Measurements from ENCODE around the gene RAX2. TPM values are rescaled to one million over a fixed set of nuclear protein-coding genes. Genes with fewer than 3 reads are reported as not detected.

The RAX2 gene
- total and polyA plus RNA-seq, 2 donors from 2014 or later, result not detected

DNA sequence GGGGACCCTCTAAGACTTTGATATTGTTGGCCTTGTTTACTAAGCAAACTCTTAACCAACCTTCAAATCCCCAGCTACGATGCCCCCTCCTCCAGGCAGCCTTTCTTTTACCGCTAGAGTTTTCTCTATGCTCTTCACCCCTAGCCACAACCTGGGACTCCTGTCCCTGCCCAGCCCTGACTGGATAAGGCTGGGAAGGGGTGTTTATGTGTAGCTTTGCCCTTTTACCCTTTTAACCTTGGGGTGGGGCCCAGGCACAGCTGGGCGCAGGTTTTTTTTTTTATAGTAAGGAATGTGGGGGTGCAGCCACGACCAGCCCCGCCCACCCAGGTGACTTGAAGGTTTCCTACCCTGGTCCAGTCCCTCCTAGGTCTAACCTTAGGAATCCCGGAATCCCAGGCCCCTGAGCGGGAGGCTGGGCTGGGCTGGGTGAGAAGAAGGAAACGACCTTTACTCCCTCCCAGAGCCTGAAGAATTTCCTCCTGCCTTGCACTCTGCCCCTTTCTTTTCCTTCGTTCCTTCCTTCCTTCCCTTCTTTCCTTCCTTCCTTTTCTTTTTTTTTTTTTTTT, 51.6 kb downstream of the RAX2 start:
- peaks cover 0 to 5% (median 3%) of the 10 kb centered on the region in 3 donors for H3K4me1 ChIP-seq (ENCODE audit: control insufficient read depth in 2 of 3, insufficient read depth in 2 of 3, low read depth in 1 of 3, low read length in 3 of 3)
- H3K27me3 ChIP-seq (ENCODE audit: control insufficient read depth, insufficient read depth, low read length), result no peaks in the 10 kb centered on the region
- no peak overlapping the region for H3K27ac ChIP-seq (ENCODE audit: low read depth in 2 of 2, low read length in 2 of 2)
- intact Hi-C loops (cut with DNase I), result no loop called here
- H3K36me3 ChIP-seq (ENCODE audit: control insufficient read depth in 2 of 3, insufficient read depth in 3 of 3, low read length in 3 of 3), result no peaks in the 10 kb centered on the region
- H3K9ac ChIP-seq (ENCODE audit: low read length in 3 of 3), result no peak overlapping the region
- no peak overlapping the region for H3K4me3 ChIP-seq (ENCODE audit: low read length in 3 of 3)
- TF ChIP-seq, protein P1, sequence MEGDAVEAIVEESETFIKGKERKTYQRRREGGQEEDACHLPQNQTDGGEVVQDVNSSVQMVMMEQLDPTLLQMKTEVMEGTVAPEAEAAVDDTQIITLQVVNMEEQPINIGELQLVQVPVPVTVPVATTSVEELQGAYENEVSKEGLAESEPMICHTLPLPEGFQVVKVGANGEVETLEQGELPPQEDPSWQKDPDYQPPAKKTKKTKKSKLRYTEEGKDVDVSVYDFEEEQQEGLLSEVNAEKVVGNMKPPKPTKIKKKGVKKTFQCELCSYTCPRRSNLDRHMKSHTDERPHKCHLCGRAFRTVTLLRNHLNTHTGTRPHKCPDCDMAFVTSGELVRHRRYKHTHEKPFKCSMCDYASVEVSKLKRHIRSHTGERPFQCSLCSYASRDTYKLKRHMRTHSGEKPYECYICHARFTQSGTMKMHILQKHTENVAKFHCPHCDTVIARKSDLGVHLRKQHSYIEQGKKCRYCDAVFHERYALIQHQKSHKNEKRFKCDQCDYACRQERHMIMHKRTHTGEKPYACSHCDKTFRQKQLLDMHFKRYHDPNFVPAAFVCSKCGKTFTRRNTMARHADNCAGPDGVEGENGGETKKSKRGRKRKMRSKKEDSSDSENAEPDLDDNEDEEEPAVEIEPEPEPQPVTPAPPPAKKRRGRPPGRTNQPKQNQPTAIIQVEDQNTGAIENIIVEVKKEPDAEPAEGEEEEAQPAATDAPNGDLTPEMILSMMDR (IDR thresholded peaks at IDR 0.05; ENCODE audit: borderline replicate concordance, extremely low read depth, insufficient read depth), result no peak
- DNase-seq (no peak), FAIRE-seq (no peak)
- H3K9me3 ChIP-seq (ENCODE audit: control insufficient read depth in 2 of 3, insufficient read depth in 1 of 3, low read length in 3 of 3), result no peaks in the 10 kb centered on the region

DNA sequence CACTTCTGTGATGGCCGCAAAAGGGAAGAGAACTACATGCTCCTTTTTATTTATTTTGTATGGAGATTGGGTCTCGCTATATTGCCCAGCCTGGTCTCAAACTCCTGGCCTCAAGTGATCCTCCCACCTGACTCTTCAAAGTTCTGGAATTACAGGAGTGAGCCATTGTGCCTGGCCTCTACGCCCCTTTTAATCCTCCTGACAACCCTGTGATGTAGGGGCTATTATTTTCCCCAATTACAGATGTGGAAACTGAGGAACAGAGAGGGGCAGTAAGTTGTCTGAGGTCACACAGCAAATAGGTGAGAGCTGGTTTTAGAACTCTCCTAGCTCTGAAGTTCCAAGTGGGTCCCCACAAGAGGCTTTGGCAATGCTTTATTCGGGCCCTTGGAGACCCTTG, 52.2 kb downstream of the RAX2 start:
- DNase-seq (no peak), FAIRE-seq (no peak)
- H3K27ac ChIP-seq (ENCODE audit: low read depth in 2 of 2, low read length in 2 of 2), result no peak overlapping the region
- no peaks in the 10 kb centered on the region for H3K9me3 ChIP-seq (ENCODE audit: control insufficient read depth in 2 of 3, insufficient read depth in 1 of 3, low read length in 3 of 3)
- H3K4me3 ChIP-seq (ENCODE audit: low read length in 3 of 3), result no peak overlapping the region
- H3K27me3 ChIP-seq (ENCODE audit: control insufficient read depth, insufficient read depth, low read length), result no peaks in the 10 kb centered on the region
- TF ChIP-seq, protein P1 (IDR thresholded peaks at IDR 0.05; ENCODE audit: borderline replicate concordance, extremely low read depth, insufficient read depth), result no peak
- H3K4me1 ChIP-seq (ENCODE audit: control insufficient read depth in 2 of 3, insufficient read depth in 2 of 3, low read depth in 1 of 3, low read length in 3 of 3), result peaks cover 0 to 5% (median 3%) of the 10 kb centered on the region in 3 donors
- H3K9ac ChIP-seq (ENCODE audit: low read length in 3 of 3), result no peak overlapping the region
- no peaks in the 10 kb centered on the region for H3K36me3 ChIP-seq (ENCODE audit: control insufficient read depth in 2 of 3, insufficient read depth in 3 of 3, low read length in 3 of 3)
- intact Hi-C loops (cut with DNase I), result loop anchor here (5.0 kb wide), 1 partner anchor 53 kb away; no protein-coding TSS in a partner anchor

Other genes starting within 250 kb of the RAX2 start
- 9.2 TPM for gene TEKTIP1, start 233.1 kb downstream of the RAX2 start, total RNA-seq
- 1.2 TPM for gene TEKTIP1, start 233.1 kb downstream of the RAX2 start, polyA plus RNA-seq (ENCODE audit: insufficient read depth, low read depth, low replicate concordance)
- 124 TPM for gene MFSD12, start 214.6 kb downstream of the RAX2 start, total RNA-seq
- 113 TPM for gene MFSD12, start 214.6 kb downstream of the RAX2 start, polyA plus RNA-seq (ENCODE audit: insufficient read depth, low read depth, low replicate concordance)
- 69.7 TPM for gene HMG20B, start 199.3 kb downstream of the RAX2 start, total RNA-seq
- gene HMG20B, start 199.3 kb downstream of the RAX2 start, polyA plus RNA-seq (ENCODE audit: insufficient read depth, low read depth, low replicate concordance), result 82.6 TPM
- gene GIPC3, start 186.8 kb downstream of the RAX2 start, total RNA-seq, result 2.1 TPM
- gene GIPC3, start 186.8 kb downstream of the RAX2 start, polyA plus RNA-seq (ENCODE audit: insufficient read depth, low read depth, low replicate concordance), result 2.1 TPM
- gene TBXA2R, start 165.4 kb downstream of the RAX2 start, total RNA-seq, result 6.7 TPM
- gene TBXA2R, start 165.4 kb downstream of the RAX2 start, polyA plus RNA-seq (ENCODE audit: insufficient read depth, low read depth, low replicate concordance), result 8.8 TPM
- 23.9 TPM for gene CACTIN, start 145.4 kb downstream of the RAX2 start, total RNA-seq
- 11.6 TPM for gene CACTIN, start 145.4 kb downstream of the RAX2 start, polyA plus RNA-seq (ENCODE audit: insufficient read depth, low read depth, low replicate concordance)
- gene PIP5K1C, start 71.8 kb downstream of the RAX2 start, total RNA-seq, result 35.6 TPM
- 11.2 TPM for gene PIP5K1C, start 71.8 kb downstream of the RAX2 start, polyA plus RNA-seq (ENCODE audit: insufficient read depth, low read depth, low replicate concordance)
- 26.5 TPM for gene TJP3, start 63.8 kb downstream of the RAX2 start, total RNA-seq
- 32.5 TPM for gene TJP3, start 63.8 kb downstream of the RAX2 start, polyA plus RNA-seq (ENCODE audit: insufficient read depth, low read depth, low replicate concordance)
- gene APBA3, start 10.5 kb downstream of the RAX2 start, total RNA-seq, result 27.5 TPM
- 17.1 TPM for gene APBA3, start 10.5 kb downstream of the RAX2 start, polyA plus RNA-seq (ENCODE audit: insufficient read depth, low read depth, low replicate concordance)
- gene MRPL54, start 9.5 kb downstream of the RAX2 start, total RNA-seq, result 57.6 TPM
- 151 TPM for gene MRPL54, start 9.5 kb downstream of the RAX2 start, polyA plus RNA-seq (ENCODE audit: insufficient read depth, low read depth, low replicate concordance)
- 2.7 TPM for gene MATK, start 14.2 kb upstream of the RAX2 start, total RNA-seq
- gene MATK, start 14.2 kb upstream of the RAX2 start, polyA plus RNA-seq (ENCODE audit: insufficient read depth, low read depth, low replicate concordance), result 4.2 TPM
- 0.22 TPM for gene ZFR2, start 96.8 kb upstream of the RAX2 start, total RNA-seq
- gene ZFR2, start 96.8 kb upstream of the RAX2 start, polyA plus RNA-seq (ENCODE audit: insufficient read depth, low read depth, low replicate concordance), result not detected
- 0.16 TPM for gene ATCAY, start 108.5 kb upstream of the RAX2 start, total RNA-seq
- gene ATCAY, start 108.5 kb upstream of the RAX2 start, polyA plus RNA-seq (ENCODE audit: insufficient read depth, low read depth, low replicate concordance), result not detected
- 0.69 TPM for gene NMRK2, start 160.8 kb upstream of the RAX2 start, total RNA-seq
- gene NMRK2, start 160.8 kb upstream of the RAX2 start, polyA plus RNA-seq (ENCODE audit: insufficient read depth, low read depth, low replicate concordance), result 6.1 TPM
- gene DAPK3, start 198.9 kb upstream of the RAX2 start, total RNA-seq, result 54.6 TPM
- gene DAPK3, start 198.9 kb upstream of the RAX2 start, polyA plus RNA-seq (ENCODE audit: insufficient read depth, low read depth, low replicate concordance), result 30.6 TPM
- 1,813 TPM for gene EEF2, start 213.2 kb upstream of the RAX2 start, total RNA-seq
- 1,520 TPM for gene EEF2, start 213.2 kb upstream of the RAX2 start, polyA plus RNA-seq (ENCODE audit: insufficient read depth, low read depth, low replicate concordance)
- gene PIAS4, start 235.5 kb upstream of the RAX2 start, total RNA-seq, result 25.0 TPM
- gene PIAS4, start 235.5 kb upstream of the RAX2 start, polyA plus RNA-seq (ENCODE audit: insufficient read depth, low read depth, low replicate concordance), result 9.8 TPM